Measurements from ENCODE around the gene LAPTM4A. TPM values are rescaled to one million over a fixed set of nuclear protein-coding genes. Genes with fewer than 3 reads are reported as not detected.
A peak's percentile ranks its signal among the peaks of the same experiment; 100 is the strongest.

The LAPTM4A gene
- total RNA-seq, 1 experiment from 2014 or later: 62.7 TPM

DNA sequence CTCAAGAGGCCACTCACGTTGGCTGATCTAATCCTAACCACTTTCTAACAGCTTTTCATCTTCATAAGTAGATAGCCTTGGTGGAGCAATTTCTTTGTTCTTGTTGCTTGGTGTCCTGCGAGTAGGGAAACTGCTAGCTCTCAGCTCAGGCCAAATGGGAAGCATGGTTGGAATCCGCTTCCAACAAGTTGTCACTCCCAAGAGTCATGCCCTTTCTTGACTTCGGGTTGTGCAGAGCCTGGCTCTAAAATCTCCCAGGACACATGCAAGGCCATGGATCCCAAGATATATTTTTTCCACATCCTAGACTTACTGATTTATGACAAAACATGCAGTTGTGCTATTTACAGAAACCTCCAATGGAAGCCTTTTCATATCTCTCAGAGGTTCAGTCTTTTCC is 31.7 kb downstream of the LAPTM4A start:
- Histone ChIP-seq H3K4me1 (ENCODE audit: insufficient read depth, low read length) (no peaks in the 10 kb centered on the region), H3K9me2 (replicated peaks; ENCODE audit: low read length) (no peaks in the 10 kb centered on the region), H3K36me3 (ENCODE audit: low read depth, low read length) (no peaks in the 10 kb centered on the region), H3K79me2 (ENCODE audit: low read length) (no peaks in the 10 kb centered on the region), H4K20me1 (ENCODE audit: low read length) (no peaks in the 10 kb centered on the region), H3K9ac (ENCODE audit: low read length) (no peak overlapping the region), H3K9me3 (ENCODE audit: low read length) (no peaks in the 10 kb centered on the region), H3F3A (ENCODE audit: low read length, unreplicated experiment) (no peaks in the 10 kb centered on the region), H3K27me3 (ENCODE audit: low read length) (no peaks in the 10 kb centered on the region), H3K4me3 (ENCODE audit: low read length) (no peak overlapping the region), H3K27ac (ENCODE audit: low read length) (no peak overlapping the region), H3K4me2 (ENCODE audit: low read length) (no peak overlapping the region), H2AFZ (ENCODE audit: low read length) (no peak overlapping the region)
- no peak for ATAC-seq
- DNase-seq: no peak
- ChIA-PET CTCF (no interaction called here), POLR2A (ENCODE audit: unreplicated experiment) (no interaction called here)
- no TSS peak for BruUV-seq (replicated peaks)
- intact Hi-C loops (cut with micrococcal nuclease): no loop called here
- TF ChIP-seq EZH2 (IDR thresholded peaks at IDR 0.05; ENCODE audit: low read length, unreplicated experiment) (no peak), EZH2phosphoT487 (IDR thresholded peaks at IDR 0.05; ENCODE audit: borderline replicate concordance, low read length) (no peak)
- TF ChIP-seq, protein P1, sequence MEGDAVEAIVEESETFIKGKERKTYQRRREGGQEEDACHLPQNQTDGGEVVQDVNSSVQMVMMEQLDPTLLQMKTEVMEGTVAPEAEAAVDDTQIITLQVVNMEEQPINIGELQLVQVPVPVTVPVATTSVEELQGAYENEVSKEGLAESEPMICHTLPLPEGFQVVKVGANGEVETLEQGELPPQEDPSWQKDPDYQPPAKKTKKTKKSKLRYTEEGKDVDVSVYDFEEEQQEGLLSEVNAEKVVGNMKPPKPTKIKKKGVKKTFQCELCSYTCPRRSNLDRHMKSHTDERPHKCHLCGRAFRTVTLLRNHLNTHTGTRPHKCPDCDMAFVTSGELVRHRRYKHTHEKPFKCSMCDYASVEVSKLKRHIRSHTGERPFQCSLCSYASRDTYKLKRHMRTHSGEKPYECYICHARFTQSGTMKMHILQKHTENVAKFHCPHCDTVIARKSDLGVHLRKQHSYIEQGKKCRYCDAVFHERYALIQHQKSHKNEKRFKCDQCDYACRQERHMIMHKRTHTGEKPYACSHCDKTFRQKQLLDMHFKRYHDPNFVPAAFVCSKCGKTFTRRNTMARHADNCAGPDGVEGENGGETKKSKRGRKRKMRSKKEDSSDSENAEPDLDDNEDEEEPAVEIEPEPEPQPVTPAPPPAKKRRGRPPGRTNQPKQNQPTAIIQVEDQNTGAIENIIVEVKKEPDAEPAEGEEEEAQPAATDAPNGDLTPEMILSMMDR (conservative IDR thresholded peaks at IDR 0.05; ENCODE audit: low read depth, low read length): no peak

DNA sequence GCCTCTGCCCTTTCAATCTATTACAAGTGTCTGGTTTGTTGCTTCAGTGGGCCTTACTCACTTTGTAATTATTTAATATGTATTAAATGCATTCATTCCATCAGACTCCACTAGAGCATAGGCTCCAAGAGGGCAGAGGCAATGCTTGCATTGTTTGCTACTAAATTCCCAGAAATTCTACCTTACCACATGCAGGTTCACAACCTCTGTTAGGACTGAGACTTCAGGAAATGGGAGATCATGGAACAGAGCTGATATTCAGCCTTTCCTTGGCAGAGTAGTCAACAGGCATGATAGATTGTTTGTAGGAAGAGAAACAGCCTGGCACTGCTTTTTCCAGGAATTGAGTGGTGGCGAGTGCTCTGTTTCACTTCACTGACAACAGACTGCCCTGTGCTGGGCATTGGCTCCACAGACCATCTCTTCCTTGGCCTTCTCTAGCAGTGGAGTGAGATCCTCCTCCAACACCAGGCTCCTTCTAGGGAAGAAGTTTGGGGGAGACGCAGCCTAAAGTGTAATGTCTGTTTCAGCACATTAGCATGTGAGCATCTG is 32.8 kb downstream of the LAPTM4A start:
- ATAC-seq: no peak
- intact Hi-C loops (cut with micrococcal nuclease): no loop called here
- no peaks in the 10 kb centered on the region for H3K9me3 ChIP-seq (ENCODE audit: low read length)
- no peaks in the 10 kb centered on the region for H3F3A ChIP-seq (ENCODE audit: low read length, unreplicated experiment)
- ChIA-PET POLR2A (ENCODE audit: unreplicated experiment) (no interaction called here), CTCF (no interaction called here)
- H3K27me3 ChIP-seq (ENCODE audit: low read length): no peaks in the 10 kb centered on the region
- DNase-seq: no peak
- H3K9me2 ChIP-seq (replicated peaks; ENCODE audit: low read length): no peaks in the 10 kb centered on the region
- H2AFZ ChIP-seq (ENCODE audit: low read length): no peak overlapping the region
- H3K4me2 ChIP-seq (ENCODE audit: low read length): no peak overlapping the region
- H3K4me1 ChIP-seq (ENCODE audit: insufficient read depth, low read length): no peaks in the 10 kb centered on the region
- H3K79me2 ChIP-seq (ENCODE audit: low read length): no peaks in the 10 kb centered on the region
- H3K27ac ChIP-seq (ENCODE audit: low read length): no peak overlapping the region
- H3K9ac ChIP-seq (ENCODE audit: low read length): no peak overlapping the region
- no peaks in the 10 kb centered on the region for H3K36me3 ChIP-seq (ENCODE audit: low read depth, low read length)
- no peak for TF ChIP-seq EZH2 (IDR thresholded peaks at IDR 0.05; ENCODE audit: low read length, unreplicated experiment)
- TF ChIP-seq, protein P1 (conservative IDR thresholded peaks at IDR 0.05; ENCODE audit: low read depth, low read length): no peak
- TF ChIP-seq EZH2phosphoT487 (IDR thresholded peaks at IDR 0.05; ENCODE audit: borderline replicate concordance, low read length): no peak
- no peak overlapping the region for H3K4me3 ChIP-seq (ENCODE audit: low read length)
- no peaks in the 10 kb centered on the region for H4K20me1 ChIP-seq (ENCODE audit: low read length)
- no TSS peak for BruUV-seq (replicated peaks)

DNA sequence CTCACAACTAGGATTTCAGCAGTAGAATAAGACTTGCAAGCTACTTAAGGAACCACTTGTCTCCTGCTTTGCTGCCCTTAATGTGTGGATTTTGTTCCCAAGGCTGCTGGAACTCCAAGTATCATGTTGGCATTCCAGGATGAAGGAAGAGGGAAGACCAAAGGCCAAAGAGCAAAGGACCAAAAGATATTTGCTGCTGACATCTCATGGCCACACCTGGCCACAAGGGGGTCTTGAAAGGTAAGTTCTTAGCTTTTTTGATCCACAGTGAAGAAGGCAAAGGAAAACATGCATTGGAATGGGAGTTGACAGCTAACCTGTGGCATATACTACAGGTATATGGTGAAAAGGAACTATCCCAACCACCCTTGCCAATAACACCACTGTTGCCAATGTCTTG is 35.1 kb downstream of the LAPTM4A start:
- TF ChIP-seq, protein P1 (conservative IDR thresholded peaks at IDR 0.05; ENCODE audit: low read depth, low read length): 0 out of 2 replicates have a peak, but pooled peaks have one; percentile 30
- no peak for TF ChIP-seq EZH2phosphoT487 (IDR thresholded peaks at IDR 0.05; ENCODE audit: borderline replicate concordance, low read length)
- H3K79me2 ChIP-seq (ENCODE audit: low read length): no peaks in the 10 kb centered on the region
- no TSS peak for BruUV-seq (replicated peaks)
- no peak overlapping the region for H3K27ac ChIP-seq (ENCODE audit: low read length)
- CTCF ChIA-PET: interaction anchor here (1.3 kb wide), 1 partner anchor 62 kb away, joined by 4 read pairs; no protein-coding TSS in a partner anchor
- ATAC-seq (no peak), DNase-seq (no peak)
- intact Hi-C loops (cut with micrococcal nuclease): no loop called here
- no peak overlapping the region for H3K9ac ChIP-seq (ENCODE audit: low read length)
- no peak overlapping the region for H2AFZ ChIP-seq (ENCODE audit: low read length)
- no peaks in the 10 kb centered on the region for H3F3A ChIP-seq (ENCODE audit: low read length, unreplicated experiment)
- no peaks in the 10 kb centered on the region for H3K27me3 ChIP-seq (ENCODE audit: low read length)
- H3K4me3 ChIP-seq (ENCODE audit: low read length): no peak overlapping the region
- no peaks in the 10 kb centered on the region for H3K9me2 ChIP-seq (replicated peaks; ENCODE audit: low read length)
- POLR2A ChIA-PET (ENCODE audit: unreplicated experiment): no interaction called here
- H3K36me3 ChIP-seq (ENCODE audit: low read depth, low read length): no peaks in the 10 kb centered on the region
- peaks cover 10% of the 10 kb centered on the region for H3K4me1 ChIP-seq (ENCODE audit: insufficient read depth, low read length)
- H3K9me3 ChIP-seq (ENCODE audit: low read length): no peaks in the 10 kb centered on the region
- no peak overlapping the region for H3K4me2 ChIP-seq (ENCODE audit: low read length)
- no peaks in the 10 kb centered on the region for H4K20me1 ChIP-seq (ENCODE audit: low read length)
